HG03280 (cell line): Measurements from ENCODE around the gene EMC10.
"Not testable (repeated sequence)": the region's sequence is repeated elsewhere in the genome, so short reads cannot be mapped to it uniquely, and the experiment has no call there.

Experiments used
- ATAC-seq: cut with Tn5 transposase; IDR thresholded peaks from one replicate; pipeline ENCODE4 v1.9.1; 2021; ENCODE audit warnings: mild to moderate bottlenecking, moderate library complexity; ENCODE audit not compliant: unreplicated experiment

Gene EMC10

DNA sequence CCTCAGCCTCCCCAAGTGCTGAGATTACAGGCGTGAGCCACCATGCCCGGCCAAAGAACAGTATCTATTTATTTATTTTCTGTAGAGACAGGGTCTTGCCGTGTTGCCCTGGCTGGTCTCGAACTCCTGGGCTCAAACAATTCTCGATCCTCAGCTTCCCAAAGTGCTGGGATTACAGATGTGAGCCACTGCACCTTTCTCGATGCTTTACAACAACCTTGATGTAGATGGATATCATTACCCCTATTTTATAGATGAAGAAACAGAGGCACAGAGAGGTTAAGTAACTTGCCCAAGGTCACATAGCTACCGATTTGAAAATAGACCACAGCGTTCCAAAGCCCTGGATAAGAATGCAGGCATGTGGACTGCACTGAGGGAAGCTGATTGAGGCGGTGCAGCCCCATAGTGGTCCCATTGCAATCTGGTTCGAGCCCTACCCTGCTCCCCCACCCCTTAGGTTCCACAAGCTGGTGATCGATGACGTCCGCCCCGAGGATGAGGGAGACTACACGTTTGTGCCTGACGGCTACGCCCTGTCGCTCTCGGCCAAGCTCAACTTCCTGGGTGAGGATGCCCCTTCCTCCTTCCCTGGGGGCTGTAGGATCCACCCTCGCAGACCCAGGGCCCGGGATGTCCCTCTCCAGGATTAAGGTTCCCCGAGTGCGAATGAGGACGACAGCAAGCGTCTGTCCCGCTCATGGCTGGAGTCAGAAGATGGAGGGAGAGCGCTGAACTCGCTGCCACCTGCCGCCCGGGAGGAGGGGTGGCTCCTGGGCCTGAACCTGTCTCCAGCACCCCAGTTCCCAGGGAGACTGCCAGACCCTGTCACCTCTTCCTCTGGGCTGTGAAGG is 25.7 kb upstream of the EMC10 start:
- ATAC-seq = no peak

DNA sequence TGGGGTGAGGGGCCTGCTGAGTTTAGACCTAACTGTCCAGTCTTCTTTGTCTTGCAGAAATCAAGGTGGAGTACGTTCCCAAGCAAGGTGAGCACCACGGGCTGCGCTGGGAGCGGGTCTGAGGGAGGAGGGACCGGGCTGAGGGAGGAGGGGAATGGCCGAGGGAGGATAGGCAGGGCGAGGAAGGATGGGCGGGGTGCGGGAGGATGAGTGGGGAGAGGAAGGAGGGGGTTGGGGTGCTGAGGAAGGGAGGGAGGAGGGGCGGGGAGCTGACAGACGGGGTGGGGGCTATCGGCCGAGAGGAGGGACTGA is 25.1 kb upstream of the EMC10 start:
- ATAC-seq = no peak

DNA sequence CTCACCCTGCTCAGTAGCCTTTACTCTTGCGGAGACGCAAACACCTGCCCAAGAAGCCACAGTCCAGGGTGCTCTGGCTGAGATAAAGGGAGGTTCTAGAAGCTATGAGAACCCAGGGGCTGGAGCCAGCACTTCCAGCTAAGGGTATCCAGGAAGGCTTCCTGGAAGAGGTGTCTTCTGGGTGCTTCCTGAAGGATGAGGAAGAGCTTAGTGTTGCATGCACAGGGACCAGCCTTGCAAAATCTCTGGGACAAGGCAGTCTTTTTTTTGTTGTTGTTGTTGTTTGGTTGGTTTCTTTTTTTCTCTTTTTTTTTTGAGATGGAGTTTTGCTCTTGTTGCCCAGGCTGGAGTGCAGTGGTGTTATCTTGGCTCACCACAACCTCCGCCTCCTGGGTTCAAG is 23.1 kb upstream of the EMC10 start:
- ATAC-seq = no peak

DNA sequence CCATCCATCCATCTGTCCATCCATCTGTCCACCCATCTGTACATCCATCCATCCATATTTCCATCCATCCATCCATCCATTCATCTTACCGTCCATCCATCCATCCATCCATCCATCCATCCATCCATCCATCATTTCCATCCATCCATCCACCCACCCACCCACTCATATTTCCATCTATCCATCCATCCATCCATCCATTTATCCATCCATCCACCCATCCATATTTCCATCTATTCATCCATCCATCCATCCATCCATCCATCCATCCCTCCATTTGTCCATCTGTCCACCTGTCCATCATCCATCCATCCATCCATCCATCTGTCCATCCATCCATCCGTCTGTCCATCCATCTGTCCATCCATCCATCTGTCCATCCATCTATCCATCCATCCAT is 20.3 kb upstream of the EMC10 start:
- ATAC-seq = no peak

DNA sequence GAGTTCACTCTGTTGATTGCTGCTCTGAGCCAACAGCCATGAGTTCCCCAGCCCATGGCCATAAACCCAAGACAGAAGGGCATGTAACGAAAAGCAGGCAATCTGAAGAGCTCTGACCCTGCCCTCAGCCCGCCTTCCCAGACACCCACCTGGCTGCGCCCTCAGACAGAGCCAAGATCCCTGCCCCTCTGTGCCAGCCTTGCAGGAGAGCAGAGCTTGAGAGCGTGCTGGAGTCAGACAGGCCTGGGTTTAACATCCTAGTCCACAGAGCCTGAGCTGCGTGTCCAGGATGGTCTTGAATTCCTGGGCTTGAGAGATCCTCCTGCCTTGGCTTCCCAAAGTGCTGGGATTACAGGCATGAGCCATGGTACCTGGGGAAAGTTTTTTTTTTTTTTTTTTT is 19.0 kb upstream of the EMC10 start:
- no peak for ATAC-seq

DNA sequence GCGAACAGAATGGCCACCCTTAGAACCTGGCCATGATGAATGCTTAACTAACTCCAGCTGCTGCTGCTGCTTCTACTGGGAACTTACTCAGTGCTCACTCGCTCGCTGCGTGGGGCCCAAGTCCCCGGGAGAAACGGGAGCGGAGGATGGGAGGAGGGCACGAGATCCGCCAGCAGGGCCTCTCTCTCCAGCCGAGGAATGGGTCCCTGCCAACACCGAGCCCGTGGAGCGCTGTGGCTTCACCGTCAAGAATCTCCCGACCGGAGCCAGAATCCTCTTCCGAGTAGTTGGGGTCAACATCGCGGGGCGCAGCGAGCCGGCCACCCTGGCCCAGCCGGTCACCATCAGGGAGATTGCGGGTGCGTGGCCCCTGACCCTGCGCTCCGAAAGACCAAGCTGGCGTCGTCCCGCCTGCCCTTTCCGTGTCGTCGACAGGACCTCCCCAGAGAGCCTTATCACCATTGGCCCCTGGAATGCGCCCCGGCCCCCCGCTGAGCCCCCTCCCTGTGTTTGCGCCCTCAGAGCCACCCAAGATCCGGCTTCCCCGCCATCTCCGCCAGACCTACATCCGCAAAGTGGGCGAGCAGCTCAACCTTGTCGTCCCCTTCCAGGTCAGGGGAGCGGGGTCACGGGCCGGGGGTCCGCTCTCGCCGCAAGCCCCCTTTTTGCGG is 17.8 kb upstream of the EMC10 start:
- ATAC-seq = no peak

DNA sequence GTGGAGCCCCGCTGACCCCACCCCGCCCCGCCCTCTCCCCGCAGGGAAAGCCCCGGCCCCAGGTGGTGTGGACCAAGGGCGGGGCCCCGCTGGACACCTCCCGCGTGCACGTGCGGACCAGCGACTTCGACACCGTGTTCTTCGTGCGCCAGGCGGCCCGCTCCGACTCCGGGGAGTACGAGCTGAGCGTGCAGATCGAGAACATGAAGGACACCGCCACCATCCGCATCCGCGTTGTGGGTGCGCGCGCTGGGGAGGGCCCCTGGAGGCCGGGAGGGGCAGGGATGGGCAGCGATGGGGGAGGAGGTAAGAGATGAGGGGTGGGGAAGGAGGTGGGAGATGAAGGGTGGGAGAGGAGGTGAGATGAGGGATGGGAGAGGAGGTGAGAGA is 17.2 kb upstream of the EMC10 start:
- ATAC-seq = no peak

DNA sequence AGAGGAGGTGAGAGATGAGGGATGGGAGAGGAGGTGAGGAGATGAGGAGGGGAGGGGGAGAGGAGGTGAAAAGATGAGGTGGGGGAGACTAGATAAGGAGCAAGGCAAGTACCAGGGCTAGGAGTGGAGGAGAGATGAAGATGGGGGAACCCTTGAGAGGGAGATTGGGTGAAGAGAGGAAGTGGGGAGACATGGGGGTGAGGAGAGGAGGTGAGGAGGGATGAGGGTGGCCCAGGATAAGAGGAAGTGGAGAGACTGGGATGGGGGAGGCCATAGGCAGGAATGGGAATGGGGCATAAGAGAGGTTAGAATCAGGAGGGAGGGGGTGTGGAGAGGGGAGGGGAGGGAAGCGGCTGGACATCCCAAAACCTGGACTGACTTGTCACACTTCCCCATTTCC is 16.7 kb upstream of the EMC10 start:
- ATAC-seq = no peak

DNA sequence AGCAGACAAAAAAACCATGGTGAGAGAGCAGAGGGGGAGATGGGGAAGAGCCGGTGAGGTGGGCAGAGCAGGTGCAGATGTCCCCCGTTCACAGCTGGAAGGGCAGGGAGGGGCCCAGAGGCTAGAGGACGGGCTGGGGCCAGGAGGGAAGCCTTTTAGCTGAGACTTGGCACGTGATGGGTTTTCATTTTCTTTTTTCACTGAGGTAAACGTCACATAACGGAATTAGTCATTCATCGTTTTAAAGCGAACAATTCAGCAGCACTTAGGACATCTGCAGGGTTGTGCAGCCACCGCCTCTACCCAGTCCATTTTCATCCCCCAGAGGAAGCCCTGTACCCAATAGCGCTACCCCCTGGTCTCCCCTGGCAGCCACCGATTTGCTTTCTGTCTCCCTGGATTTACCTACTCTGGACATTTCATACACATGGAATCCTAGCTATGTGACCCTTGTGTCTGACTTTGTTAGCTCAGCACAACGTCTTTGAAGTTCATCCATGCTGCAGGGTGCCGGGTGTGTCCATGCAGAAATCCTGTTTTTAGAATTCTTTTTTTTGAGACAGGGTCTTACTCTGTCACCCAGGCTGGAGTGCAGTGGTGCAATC is 16.0 kb upstream of the EMC10 start:
- ATAC-seq = no peak

DNA sequence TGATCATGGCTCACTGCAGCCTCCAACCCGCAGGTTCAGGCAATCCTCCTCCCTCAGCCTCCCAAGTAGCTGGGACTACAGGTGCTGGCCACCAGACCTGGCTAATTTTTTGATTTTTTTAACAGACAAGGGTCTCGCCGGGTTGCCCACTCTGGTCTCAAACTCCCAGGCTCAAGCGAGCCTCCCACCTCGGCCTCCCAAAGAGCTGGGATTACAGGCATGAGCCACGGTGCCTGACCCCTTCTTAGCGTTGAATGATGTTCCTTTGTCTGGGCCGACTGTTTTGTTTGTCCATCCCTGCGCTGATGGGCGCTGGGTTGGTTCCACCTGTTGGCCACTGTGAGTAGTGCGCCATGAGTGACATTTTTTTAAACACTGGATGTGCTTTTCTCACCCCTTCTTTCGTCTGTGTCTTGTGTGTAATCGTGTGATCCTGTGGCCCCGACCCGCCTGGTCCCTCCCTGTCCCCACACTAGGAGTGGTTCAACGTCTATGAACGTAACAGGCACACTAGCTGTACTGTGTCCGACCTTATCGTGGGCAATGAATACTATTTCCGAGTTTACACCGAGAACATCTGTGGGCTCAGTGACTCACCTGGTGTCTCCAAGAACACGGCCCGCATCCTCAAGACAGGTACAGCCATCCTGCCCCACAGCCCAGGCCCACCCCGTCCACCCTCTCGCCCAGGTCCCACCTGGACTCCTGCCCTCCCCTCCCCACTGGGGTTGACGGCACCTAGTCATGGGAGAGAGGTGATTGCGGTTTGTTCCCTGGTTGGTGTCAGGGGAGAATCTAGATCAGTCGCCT is 15.0 kb upstream of the EMC10 start:
- ATAC-seq = peak; percentile 60

DNA sequence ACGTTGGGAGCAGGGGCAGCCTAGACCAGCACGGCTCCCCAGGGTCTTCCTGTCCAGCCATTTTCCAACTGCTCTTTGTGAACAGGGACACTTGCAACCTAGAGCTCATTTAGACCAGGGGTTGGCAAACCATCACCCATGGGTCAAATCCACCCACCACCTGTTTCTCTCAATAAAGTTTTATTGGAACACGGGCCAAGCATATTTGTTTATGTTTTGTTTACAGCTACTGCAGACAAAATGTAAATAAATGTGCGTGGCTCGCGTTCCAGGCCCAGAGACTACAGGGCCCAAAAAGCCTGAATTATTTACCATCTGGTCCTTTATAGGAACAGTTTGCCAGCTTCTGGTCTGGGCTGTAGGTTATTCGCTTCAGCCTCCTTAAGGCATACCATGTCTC is 13.3 kb upstream of the EMC10 start:
- ATAC-seq = no peak

DNA sequence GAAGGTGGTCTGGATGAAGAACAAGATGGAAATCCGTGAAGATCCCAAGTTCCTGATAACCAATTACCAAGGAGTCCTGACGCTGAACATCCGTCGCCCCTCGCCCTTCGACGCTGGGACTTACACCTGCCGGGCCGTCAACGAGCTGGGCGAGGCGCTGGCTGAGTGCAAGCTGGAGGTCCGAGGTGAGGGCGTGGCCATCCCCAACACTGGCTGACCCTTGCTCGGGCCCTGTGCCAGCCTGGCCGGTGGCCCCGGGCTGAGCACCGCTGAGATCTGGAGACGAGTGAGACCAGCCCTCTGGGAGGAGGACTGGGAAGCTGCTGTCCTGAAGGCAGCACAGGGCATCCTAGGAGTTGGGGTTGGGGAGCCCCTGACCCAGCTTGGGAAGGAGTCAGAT is 12.0 kb upstream of the EMC10 start:
- no peak for ATAC-seq

DNA sequence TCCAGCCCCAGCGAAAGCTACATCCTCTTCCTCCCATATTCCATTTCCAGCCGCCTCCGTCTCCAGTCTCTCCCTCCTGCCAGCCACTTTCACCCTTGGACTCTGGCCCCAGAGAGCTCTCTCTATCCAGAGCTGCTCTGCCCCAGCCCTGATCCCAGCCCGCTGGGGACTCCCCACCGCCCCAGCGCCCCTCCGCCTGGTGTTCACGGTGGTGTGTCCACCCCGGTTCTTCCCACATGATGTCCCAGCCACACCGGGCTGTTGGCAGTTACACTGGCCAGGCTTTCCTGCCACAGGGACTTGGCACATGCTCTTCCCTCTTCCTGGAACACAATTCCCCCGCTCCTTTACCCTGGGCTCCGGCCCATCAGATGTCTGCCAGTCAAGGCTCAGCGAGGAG is 11.3 kb upstream of the EMC10 start:
- ATAC-seq = no peak

DNA sequence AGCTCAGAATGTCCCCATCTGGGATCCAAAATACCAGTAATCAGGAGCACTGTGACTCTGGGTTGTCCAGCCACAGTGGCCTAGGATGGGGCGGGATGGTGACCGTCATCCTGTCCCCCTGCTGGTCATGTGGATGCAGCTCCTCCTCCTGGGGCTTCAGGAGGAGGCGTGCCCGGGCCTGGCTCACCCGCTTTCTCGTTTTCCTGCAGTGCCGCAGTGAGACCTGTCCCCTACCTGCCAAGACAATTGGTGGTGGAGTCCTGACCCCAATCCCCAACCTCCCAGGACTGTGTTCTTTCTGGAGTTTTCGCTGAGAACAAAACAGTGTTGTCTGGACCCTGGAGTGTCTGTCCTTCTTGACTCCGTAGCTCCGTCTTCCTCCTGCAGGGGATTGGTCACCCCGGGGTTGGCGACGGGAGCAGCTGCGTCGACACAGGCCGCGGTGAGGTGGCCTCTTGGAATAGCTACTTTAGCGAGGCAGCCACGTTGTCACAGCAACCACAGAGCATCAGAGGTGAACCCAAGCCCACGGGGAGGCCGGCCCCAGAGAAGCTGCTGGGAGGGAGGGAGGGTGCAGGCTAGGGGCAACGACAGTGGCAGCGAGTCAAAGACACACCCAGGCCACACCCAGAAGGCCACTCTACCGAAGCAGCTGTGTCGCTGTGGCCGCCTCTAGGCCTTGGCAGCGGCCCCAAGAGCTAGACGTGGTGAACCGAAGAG is 10.2 kb upstream of the EMC10 start:
- ATAC-seq = no peak

DNA sequence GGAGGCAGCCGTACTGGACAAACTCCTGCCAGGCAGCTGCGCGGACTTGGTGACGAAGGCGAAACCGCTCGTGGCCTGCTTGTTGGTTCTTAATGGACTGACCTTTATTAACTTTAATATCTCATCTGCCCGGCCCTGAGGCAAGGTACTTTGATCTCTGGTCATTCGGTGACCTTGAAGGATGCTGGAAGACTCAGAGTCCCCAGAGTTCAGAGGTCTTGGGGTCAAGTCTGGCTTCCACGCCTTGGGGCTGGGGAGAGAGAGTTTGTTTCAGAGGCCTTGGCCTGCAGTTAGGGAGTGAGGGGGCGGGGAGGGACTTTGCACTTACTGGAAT is 9.6 kb upstream of the EMC10 start:
- ATAC-seq = no peak

DNA sequence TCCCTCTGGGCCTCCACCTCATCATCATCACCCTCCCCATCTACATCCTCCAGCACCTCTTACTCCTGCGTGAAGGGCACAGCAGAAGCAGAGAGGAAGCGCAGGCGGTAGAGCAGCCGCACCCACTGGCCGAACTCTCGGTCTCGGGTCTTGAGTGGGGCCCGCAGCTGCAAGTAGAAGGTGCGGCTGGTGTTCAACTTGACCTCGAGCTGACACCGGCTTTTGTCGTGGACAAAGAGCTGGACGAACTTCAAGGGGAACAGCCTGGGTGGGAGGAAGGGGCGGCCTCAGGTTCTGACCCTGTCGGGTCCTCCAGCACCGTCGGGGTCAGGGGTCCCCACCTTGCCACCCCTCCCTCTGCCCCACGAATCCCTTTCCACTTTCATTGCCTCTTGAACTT is 8.7 kb upstream of the EMC10 start:
- ATAC-seq = no peak

DNA sequence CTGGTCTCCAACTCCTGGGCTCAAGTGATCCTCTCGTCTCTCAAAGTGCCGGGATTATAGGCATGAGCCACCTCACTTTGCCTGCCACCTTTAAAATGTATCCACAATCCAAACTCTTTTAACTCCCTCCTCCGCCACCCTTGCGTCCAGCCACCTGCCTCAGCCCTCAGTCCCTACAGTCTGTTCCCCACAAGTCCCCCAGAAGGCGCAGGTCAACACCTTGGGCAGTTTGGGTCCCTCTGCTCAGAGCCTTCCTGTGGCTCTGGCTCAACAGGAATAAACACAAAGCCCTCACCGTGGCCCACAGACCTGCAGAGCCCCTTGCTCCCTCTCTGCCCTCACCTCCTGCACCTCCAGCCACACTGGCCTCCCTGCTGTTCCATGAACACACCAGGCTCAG is 7.5 kb upstream of the EMC10 start:
- no peak for ATAC-seq

DNA sequence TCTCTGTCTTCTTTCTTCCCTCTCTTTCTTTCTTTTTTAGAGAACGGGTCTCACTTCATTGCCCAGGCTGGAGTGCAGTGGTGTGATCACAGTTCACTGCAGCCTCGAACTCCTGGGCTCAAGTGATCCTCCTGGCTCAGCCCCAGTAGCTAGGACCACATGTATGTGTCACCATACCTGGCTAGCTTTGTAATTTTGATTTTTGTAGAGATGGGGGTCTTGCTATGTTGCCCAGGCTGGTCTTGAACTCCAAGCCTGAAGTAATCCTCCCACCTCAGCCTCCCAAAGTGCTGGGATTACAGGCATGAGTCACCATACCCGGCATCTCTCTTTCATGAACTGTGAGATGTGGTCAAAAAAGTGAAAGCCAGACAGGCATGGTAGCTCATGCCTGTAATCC is 3.0 kb upstream of the EMC10 start:
- ATAC-seq = not testable (repeated sequence)

DNA sequence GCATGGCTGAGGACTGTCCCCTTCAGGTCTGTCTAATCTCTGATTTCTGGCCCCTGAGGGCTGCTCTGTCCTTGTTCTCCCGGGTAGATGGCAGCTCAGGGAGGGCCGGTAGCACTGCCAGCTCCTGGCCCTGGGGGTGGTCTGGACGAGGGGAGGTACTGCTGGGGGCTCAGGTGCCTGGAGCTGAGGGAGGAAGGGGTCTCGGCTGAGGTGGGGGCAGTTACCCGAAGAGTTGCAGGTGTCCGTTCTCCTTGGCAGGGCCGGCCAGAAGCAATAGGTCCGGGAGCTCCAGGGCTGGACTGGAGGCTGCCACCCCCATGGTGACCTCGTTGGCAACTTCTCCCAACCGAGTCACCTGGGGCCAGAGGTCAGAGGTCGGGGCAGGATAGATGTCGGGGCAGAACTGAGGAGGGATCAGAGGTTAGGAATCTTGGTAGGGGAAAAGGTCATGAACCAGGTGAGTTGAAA is 1.2 kb upstream of the EMC10 start:
- no peak for ATAC-seq

DNA sequence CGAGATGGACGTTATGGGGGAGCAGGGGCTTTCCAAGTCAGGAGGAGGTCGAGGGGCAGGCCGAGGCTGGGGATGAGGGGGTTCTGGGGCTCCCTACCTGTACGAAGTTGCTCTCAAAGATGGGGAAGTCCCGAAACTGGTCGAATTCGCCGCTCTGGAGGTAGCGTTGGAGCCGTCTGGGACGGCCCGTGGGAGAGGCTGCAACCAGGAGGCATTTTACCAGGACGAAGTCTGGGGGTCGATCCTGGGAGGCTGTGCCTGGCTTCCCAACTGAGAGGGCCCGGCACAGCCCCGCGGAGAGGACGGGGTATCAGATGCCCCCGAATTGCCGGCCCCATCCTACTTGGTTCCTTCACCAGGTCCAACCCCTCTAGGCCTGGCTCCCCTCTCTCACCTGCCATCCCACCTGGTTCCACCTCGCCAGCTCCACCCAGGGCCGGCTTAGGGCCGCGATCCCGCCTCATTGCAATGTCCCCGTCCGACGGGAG is 527 bp upstream of the EMC10 start:
- peak; percentile 10 for ATAC-seq

DNA sequence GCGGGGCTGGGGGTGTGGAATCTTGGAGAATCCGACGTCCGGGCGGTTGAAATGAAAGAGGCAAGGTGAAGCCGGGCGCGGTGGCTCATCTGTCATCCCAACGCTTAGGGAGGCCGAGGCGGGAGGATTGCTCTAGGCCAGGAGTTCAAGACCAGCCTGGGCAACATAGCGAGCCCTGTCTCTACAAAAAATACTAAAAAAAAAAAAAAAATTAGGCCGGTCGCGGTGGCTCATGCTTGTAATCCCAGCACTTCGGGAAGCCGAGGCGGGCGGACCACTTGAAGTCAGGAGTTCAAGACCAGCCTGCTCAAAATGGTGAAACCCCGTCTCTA is 566 bp downstream of the EMC10 start:
- no peak for ATAC-seq
